Measurements from ENCODE around the gene TBX15. TPM values are rescaled to one million over a fixed set of nuclear protein-coding genes. Genes with fewer than 3 reads are reported as not detected.

TBX15 gene
- total RNA-seq, 6 experiments from 2014 or later = 0.29 to 56.5 (median 16.5) TPM

GRCh38 chr1:118868387-118868786 is 119.8 kb downstream of the TBX15 start:
- DNase-seq (no peak), ATAC-seq (no peak)
- no peak overlapping the region for H3K27ac ChIP-seq
- no peak overlapping the region for H3K4me3 ChIP-seq
- H3K4me1 ChIP-seq = no peaks in the 10 kb centered on the region
- no peak for TF ChIP-seq CTCF (IDR thresholded peaks at IDR 0.05)
- TF ChIP-seq POLR2A (IDR thresholded peaks at IDR 0.05) = no peak
- H3K9me3 ChIP-seq = no peaks in the 10 kb centered on the region
- intact Hi-C loops (cut with DNase I) = no loop called here
- WGBS (ENCODE audit: insufficient coverage, low coverage, low lambda C conversion rate, missing lambda C conversion rate) = 77% methylated on average over 2 of the region's 2 CpGs
- no peaks in the 10 kb centered on the region for H3K27me3 ChIP-seq
- H3K36me3 ChIP-seq = no peaks in the 10 kb centered on the region

GRCh38 chr1:118866330-118866729 is 121.8 kb downstream of the TBX15 start:
- TF ChIP-seq CTCF (IDR thresholded peaks at IDR 0.05) (no peak), POLR2A (IDR thresholded peaks at IDR 0.05) (no peak)
- H3K27me3 ChIP-seq = no peaks in the 10 kb centered on the region
- intact Hi-C loops (cut with DNase I) = no loop called here
- WGBS (ENCODE audit: insufficient coverage, low coverage, low lambda C conversion rate, missing lambda C conversion rate) = 74% methylated on average over 6 of the region's 6 CpGs
- H3K4me3 ChIP-seq = no peak overlapping the region
- ATAC-seq = no peak
- no peaks in the 10 kb centered on the region for H3K9me3 ChIP-seq
- no peaks in the 10 kb centered on the region for H3K36me3 ChIP-seq
- no peaks in the 10 kb centered on the region for H3K4me1 ChIP-seq
- no peak overlapping the region for H3K27ac ChIP-seq
- DNase-seq = no peak

- no peaks in the 10 kb centered on the region for H3K27me3 ChIP-seq
- ATAC-seq (no peak), DNase-seq (no peak)
- intact Hi-C loops (cut with DNase I) = no loop called here
- no peak overlapping the region for H3K27ac ChIP-seq
- no peak overlapping the region for H3K4me3 ChIP-seq
- H3K4me1 ChIP-seq = no peaks in the 10 kb centered on the region
- WGBS (ENCODE audit: insufficient coverage, low coverage, low lambda C conversion rate, missing lambda C conversion rate) = 100% methylated on average over 1 of the region's 3 CpGs
- TF ChIP-seq POLR2A (IDR thresholded peaks at IDR 0.05) (no peak), CTCF (IDR thresholded peaks at IDR 0.05) (no peak)
- no peaks in the 10 kb centered on the region for H3K9me3 ChIP-seq
- no peaks in the 10 kb centered on the region for H3K36me3 ChIP-seq
Measured at GRCh38 chr1:118863688-118864087, 124.5 kb downstream of the TBX15 start.

- no peak overlapping the region for H3K27ac ChIP-seq
- H3K4me3 ChIP-seq = no peak overlapping the region
- no peaks in the 10 kb centered on the region for H3K9me3 ChIP-seq
- intact Hi-C loops (cut with DNase I) = no loop called here
- H3K4me1 ChIP-seq = no peaks in the 10 kb centered on the region
- TF ChIP-seq CTCF (IDR thresholded peaks at IDR 0.05) (no peak), POLR2A (IDR thresholded peaks at IDR 0.05) (no peak)
- H3K36me3 ChIP-seq = no peaks in the 10 kb centered on the region
- no peak for DNase-seq
- no peaks in the 10 kb centered on the region for H3K27me3 ChIP-seq
- no peak for ATAC-seq
- 71% methylated on average over 2 of the region's 2 CpGs for WGBS (ENCODE audit: insufficient coverage, low coverage, low lambda C conversion rate, missing lambda C conversion rate)
Measured at GRCh38 chr1:118862755-118863154, 125.4 kb downstream of the TBX15 start.

GRCh38 chr1:118861216-118861615 is 126.9 kb downstream of the TBX15 start:
- Histone ChIP-seq H3K36me3 (no peaks in the 10 kb centered on the region), H3K9me3 (no peaks in the 10 kb centered on the region), H3K4me3 (no peak overlapping the region), H3K27ac (no peak overlapping the region), H3K27me3 (no peaks in the 10 kb centered on the region), H3K4me1 (no peaks in the 10 kb centered on the region)
- DNase-seq = no peak
- TF ChIP-seq POLR2A (IDR thresholded peaks at IDR 0.05) (no peak), CTCF (IDR thresholded peaks at IDR 0.05) (no peak)
- intact Hi-C loops (cut with DNase I) = no loop called here
- ATAC-seq = no peak
